Breast epithelium (tissue), 3 donors: ENCODE data around the gene ARSK.

Source experiments
- CTCF ChIP-seq, 3 donors: fragments of 450-650 bp; IDR thresholded peaks; one replicate each; pipeline ENCODE4 v1.5.1; 2016 to 2017; ENCODE audit warnings: antibody characterized with exemption in 3 of 3, mild to moderate bottlenecking in 3 of 3, moderate library complexity in 3 of 3
- POLR2A ChIP-seq: fragments of 450-650 bp; IDR thresholded peaks from one replicate; pipeline ENCODE4 v1.6.1; 2016; ENCODE audit warnings: antibody characterized with exemption, mild to moderate bottlenecking, moderate library complexity
- POLR2AphosphoS5 ChIP-seq, 3 donors: sonication (generic); formaldehyde crosslinking; IDR thresholded peaks; one replicate each; pipeline ENCODE4 v1.6.1; 2017; ENCODE audit warnings: antibody characterized with exemption in 3 of 3

DNA sequence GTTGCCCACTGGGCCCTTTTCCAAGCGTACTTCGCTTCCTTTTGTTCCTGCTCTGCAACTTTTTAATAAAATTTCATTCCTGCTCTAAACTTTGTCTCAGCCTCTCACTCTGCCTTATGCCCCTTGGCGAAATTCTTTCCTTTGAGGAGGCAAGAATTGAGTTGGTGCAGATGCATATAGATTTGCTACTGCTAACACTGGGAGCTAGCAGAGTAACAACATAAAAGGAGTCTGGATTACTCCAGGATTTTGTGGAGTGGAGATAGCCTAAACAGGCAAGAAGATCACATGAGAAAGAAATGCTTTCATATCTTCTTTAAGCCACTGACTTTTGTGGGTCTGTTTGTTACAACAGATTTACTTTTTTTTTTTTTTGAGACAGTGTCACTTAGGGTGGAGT is 78.8 kb downstream of the ARSK start:
- TF ChIP-seq CTCF (IDR thresholded peaks at IDR 0.05) (no peak), POLR2A (no peak), POLR2AphosphoS5 (IDR thresholded peaks at IDR 0.05) (no peak)
